ENCODE data around the gene ENPP3. TPM values are rescaled to one million over a fixed set of nuclear protein-coding genes. Genes with fewer than 3 reads are reported as not detected.

ENPP3 gene
- total RNA-seq, 2 experiments from 2014 or later = 0.22 to 0.34 TPM

DNA sequence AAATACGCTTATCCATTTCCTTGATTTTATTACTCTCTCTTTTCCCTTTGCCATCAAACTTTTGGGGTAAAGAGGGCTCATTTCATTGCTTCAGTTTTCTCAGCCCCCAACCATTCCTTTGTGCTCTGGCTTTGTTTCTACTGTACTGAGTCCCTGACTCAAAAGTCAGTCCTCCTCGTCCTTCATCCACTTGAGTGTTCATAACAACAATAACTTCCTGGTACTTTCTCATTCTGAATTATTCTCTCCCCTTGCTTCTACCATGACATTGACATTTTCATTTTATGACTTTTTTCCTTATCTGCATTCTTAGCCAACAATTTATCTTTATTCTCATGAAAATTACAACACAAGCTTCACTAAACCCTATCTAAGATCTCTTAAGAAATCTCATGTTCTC is 911 bp downstream of the ENPP3 start:
- POLR2A ChIA-PET = no interaction called here
- no peak for ATAC-seq (ENCODE audit: poor library complexity)
- no peak overlapping the region for H3K27ac Mint-ChIP-seq

DNA sequence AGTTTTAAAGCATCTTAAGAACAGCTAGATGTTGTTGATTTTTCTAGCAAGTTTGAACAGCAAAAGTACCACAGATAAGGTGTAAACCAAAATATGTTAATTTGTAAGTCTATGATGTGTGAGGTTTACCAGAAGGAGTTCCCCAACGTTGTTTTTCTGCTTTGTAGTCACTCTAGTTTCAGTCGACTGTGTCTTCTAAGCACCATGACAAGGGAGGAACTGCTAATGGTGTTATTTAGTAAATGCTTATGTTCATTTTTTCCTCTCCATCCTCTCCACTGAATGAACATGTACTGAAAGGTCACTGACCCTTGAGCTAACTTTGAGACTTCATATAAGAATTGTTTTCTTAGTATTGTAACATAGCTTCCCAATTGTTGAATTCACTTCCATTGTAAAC is 3.0 kb downstream of the ENPP3 start:
- no peak for ATAC-seq (ENCODE audit: poor library complexity)
- H3K27me3 Mint-ChIP-seq = no peaks in the 10 kb centered on the region

More for the DNA sequence above, 911 bp downstream of the ENPP3 start:
- TF ChIP-seq, protein P1, sequence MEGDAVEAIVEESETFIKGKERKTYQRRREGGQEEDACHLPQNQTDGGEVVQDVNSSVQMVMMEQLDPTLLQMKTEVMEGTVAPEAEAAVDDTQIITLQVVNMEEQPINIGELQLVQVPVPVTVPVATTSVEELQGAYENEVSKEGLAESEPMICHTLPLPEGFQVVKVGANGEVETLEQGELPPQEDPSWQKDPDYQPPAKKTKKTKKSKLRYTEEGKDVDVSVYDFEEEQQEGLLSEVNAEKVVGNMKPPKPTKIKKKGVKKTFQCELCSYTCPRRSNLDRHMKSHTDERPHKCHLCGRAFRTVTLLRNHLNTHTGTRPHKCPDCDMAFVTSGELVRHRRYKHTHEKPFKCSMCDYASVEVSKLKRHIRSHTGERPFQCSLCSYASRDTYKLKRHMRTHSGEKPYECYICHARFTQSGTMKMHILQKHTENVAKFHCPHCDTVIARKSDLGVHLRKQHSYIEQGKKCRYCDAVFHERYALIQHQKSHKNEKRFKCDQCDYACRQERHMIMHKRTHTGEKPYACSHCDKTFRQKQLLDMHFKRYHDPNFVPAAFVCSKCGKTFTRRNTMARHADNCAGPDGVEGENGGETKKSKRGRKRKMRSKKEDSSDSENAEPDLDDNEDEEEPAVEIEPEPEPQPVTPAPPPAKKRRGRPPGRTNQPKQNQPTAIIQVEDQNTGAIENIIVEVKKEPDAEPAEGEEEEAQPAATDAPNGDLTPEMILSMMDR (IDR thresholded peaks at IDR 0.05) = no peak
- no peak overlapping the region for H3K4me3 Mint-ChIP-seq
- H3K9me3 Mint-ChIP-seq = no peaks in the 10 kb centered on the region
- H3K27me3 Mint-ChIP-seq = no peaks in the 10 kb centered on the region
- Histone ChIP-seq H3K9me3 (ENCODE audit: control insufficient read depth in 1 of 2, insufficient read depth in 1 of 2, low read length in 2 of 2) (no peaks in the 10 kb centered on the region), H3K4me3 (ENCODE audit: low read length) (no peak overlapping the region), H3K36me3 (ENCODE audit: insufficient read depth, low read length) (no peaks in the 10 kb centered on the region), H3K4me1 (ENCODE audit: insufficient read depth, low read length) (no peaks in the 10 kb centered on the region), H3K27ac (ENCODE audit: low read depth in 1 of 2, low read length in 2 of 2) (no peak overlapping the region), H3K27me3 (ENCODE audit: control insufficient read depth in 1 of 2, insufficient read depth in 2 of 2, low read length in 2 of 2) (no peaks in the 10 kb centered on the region)
- CTCF ChIA-PET = no interaction called here
- intact Hi-C loops (cut with DNase I, micrococcal nuclease) = loop anchor here in 1 of 2 experiments (10.0 kb wide), 1 partner anchor 867 kb away; no protein-coding TSS in a partner anchor
- no peaks in the 10 kb centered on the region for H3K4me1 Mint-ChIP-seq (ENCODE audit: low read depth)
- no peaks in the 10 kb centered on the region for H3K36me3 Mint-ChIP-seq (ENCODE audit: low read depth)
- DNase-seq = no peak

GRCh38 chr6:131640576-131640975 is 3.5 kb downstream of the ENPP3 start:
- H3K9me3 Mint-ChIP-seq = no peaks in the 10 kb centered on the region
- ChIA-PET POLR2A (interaction anchor here (1.2 kb wide), 1 partner anchor 12 kb away, joined by 4 read pairs; the partner anchor contains the start of gene MED23), CTCF (interaction anchor here (2.2 kb wide), 1 partner anchor 12 kb away, joined by 8 read pairs; the partner anchor contains the start of gene MED23)
- ATAC-seq (ENCODE audit: poor library complexity) (no peak), DNase-seq (no peak)
- H3K4me1 Mint-ChIP-seq (ENCODE audit: low read depth) = no peaks in the 10 kb centered on the region
- no peaks in the 10 kb centered on the region for H3K9me3 ChIP-seq (ENCODE audit: control insufficient read depth in 1 of 2, insufficient read depth in 1 of 2, low read length in 2 of 2)
- no peaks in the 10 kb centered on the region for H3K27me3 Mint-ChIP-seq
- no peak overlapping the region for H3K4me3 Mint-ChIP-seq
- H3K4me1 ChIP-seq (ENCODE audit: insufficient read depth, low read length) = no peaks in the 10 kb centered on the region
- H3K27ac Mint-ChIP-seq = no peak overlapping the region
- no peaks in the 10 kb centered on the region for H3K27me3 ChIP-seq (ENCODE audit: control insufficient read depth in 1 of 2, insufficient read depth in 2 of 2, low read length in 2 of 2)
- H3K27ac ChIP-seq (ENCODE audit: low read depth in 1 of 2, low read length in 2 of 2) = no peak overlapping the region
- H3K4me3 ChIP-seq (ENCODE audit: low read length) = no peak overlapping the region
- intact Hi-C loops (cut with DNase I, micrococcal nuclease) = no loop called here
- H3K36me3 ChIP-seq (ENCODE audit: insufficient read depth, low read length) = no peaks in the 10 kb centered on the region
- H3K36me3 Mint-ChIP-seq (ENCODE audit: low read depth) = no peaks in the 10 kb centered on the region
- TF ChIP-seq, protein P1 (IDR thresholded peaks at IDR 0.05) = no peak

More for the DNA sequence above, 3.0 kb downstream of the ENPP3 start:
- H3K4me3 Mint-ChIP-seq = no peak overlapping the region
- TF ChIP-seq, protein P1 (IDR thresholded peaks at IDR 0.05) = no peak
- no peaks in the 10 kb centered on the region for H3K4me1 Mint-ChIP-seq (ENCODE audit: low read depth)
- H3K4me1 ChIP-seq (ENCODE audit: insufficient read depth, low read length) = no peaks in the 10 kb centered on the region
- H3K4me3 ChIP-seq (ENCODE audit: low read length) = no peak overlapping the region
- DNase-seq = no peak
- no peaks in the 10 kb centered on the region for H3K36me3 Mint-ChIP-seq (ENCODE audit: low read depth)
- no peaks in the 10 kb centered on the region for H3K9me3 Mint-ChIP-seq
- H3K36me3 ChIP-seq (ENCODE audit: insufficient read depth, low read length) = no peaks in the 10 kb centered on the region
- ChIA-PET POLR2A (interaction anchor here (1.2 kb wide), 1 partner anchor 12 kb away, joined by 4 read pairs; the partner anchor contains the start of gene MED23), CTCF (interaction anchor here (2.2 kb wide), 1 partner anchor 12 kb away, joined by 8 read pairs; the partner anchor contains the start of gene MED23)
- H3K9me3 ChIP-seq (ENCODE audit: control insufficient read depth in 1 of 2, insufficient read depth in 1 of 2, low read length in 2 of 2) = no peaks in the 10 kb centered on the region
- H3K27ac ChIP-seq (ENCODE audit: low read depth in 1 of 2, low read length in 2 of 2) = no peak overlapping the region
- H3K27ac Mint-ChIP-seq = no peak overlapping the region
- intact Hi-C loops (cut with DNase I, micrococcal nuclease) = no loop called here
- H3K27me3 ChIP-seq (ENCODE audit: control insufficient read depth in 1 of 2, insufficient read depth in 2 of 2, low read length in 2 of 2) = no peaks in the 10 kb centered on the region

Measured in CD4-positive, alpha-beta T cell (primary cell).